HCT116 (cell line): ENCODE measurements around the gene KIR3DL2. TPM values are rescaled to one million over a fixed set of nuclear protein-coding genes. Genes with fewer than 3 reads are reported as not detected.

Source experiments
- ATAC-seq: fragments of 200-7000 bp; cut with Tn5 transposase; 2 replicates; pipeline ENCODE4 v1.9.1; 2020; ENCODE audit warnings: mild to moderate bottlenecking, moderate library complexity
- BruUV-seq: library from RNA; stranded (reverse); fragments of 400-500 nt; replicated peaks from 2 replicates; lab custom pipeline; 2021; lab: Mats Ljungman, UMichigan
- CTCF ChIA-PET: fragments of 300-600 bp; sonication (Branson Sonifier 250); formaldehyde crosslinking; loops from one replicate; lab custom pipeline; 2021; ENCODE audit warnings: antibody characterized with exemption; lab: Charles Lee
- POLR2A ChIA-PET: fragments of 300-600, 350-600 bp; sonication (Branson Sonifier 250); formaldehyde crosslinking; loops from one replicate; lab custom pipeline; 2021; ENCODE audit warnings: antibody characterized with exemption; lab: Charles Lee
- RAD21 ChIA-PET, 2 experiments: fragments of 300-600 bp; sonication (Branson Sonifier 250); formaldehyde crosslinking; loops; one replicate each; lab custom pipeline; 2023; ENCODE audit warnings: low total read pairs in 2 of 2; ENCODE audit not compliant: uncharacterized antibody in 2 of 2, unreplicated experiment in 2 of 2, low non-redundant PET in 1 of 2; lab: Charles Lee
- DNase-seq: peaks from one replicate; pipeline ENCODE4 v3.0.0-alpha.2; 2010; ENCODE audit warnings: low read depth, low spot score
- H2AFZ ChIP-seq: fragments of 200-600 bp; shearing (Covaris generic), sonication (generic); 2 replicates; pipeline ENCODE4 v1.6.1; 2017; ENCODE audit warnings: low read depth, mixed run types, mixed read lengths, antibody characterized with exemption, low read length; ENCODE audit not compliant: poor library complexity, severe bottlenecking
- H3K27ac ChIP-seq: 2 replicates; pipeline ENCODE4 v1.5.1; 2012; ENCODE audit warnings: low read depth, low read length
- H3K27me3 ChIP-seq: fragments of 200-600 bp; sonication (generic); 2 replicates; pipeline ENCODE4 v1.6.1; 2016; ENCODE audit warnings: mixed run types, low read length, mixed read lengths; ENCODE audit not compliant: insufficient read depth
- H3K36me3 ChIP-seq, 2 experiments: fragments of 200-500 bp in 1 of 2; fragments of 200-600 bp in 1 of 2; sonication (Bioruptor generic) in 1 of 2; sonication (generic) in 1 of 2; 2 replicates each; pipeline versions ENCODE4 v1.5.1 to v1.6.1; 2014 to 2016; ENCODE audit warnings: low read length in 2 of 2, inconsistent platforms in 1 of 2, mixed read lengths in 1 of 2, mixed run types in 1 of 2; ENCODE audit not compliant: insufficient read depth in 2 of 2, control insufficient read depth in 1 of 2
- H3K4me1 ChIP-seq, 2 experiments: fragments of 200-600 bp in 1 of 2; sonication (generic) in 1 of 2; 2 replicates each; pipeline versions ENCODE4 v1.5.1 to v1.6.1; 2012 to 2017; ENCODE audit warnings: low read length in 2 of 2, inconsistent platforms in 1 of 2, mild to moderate bottlenecking in 1 of 2, mixed read lengths in 1 of 2, mixed run types in 1 of 2, moderate library complexity in 1 of 2; ENCODE audit not compliant: insufficient read depth in 2 of 2, control insufficient read depth in 1 of 2
- H3K4me2 ChIP-seq: fragments of 200-600 bp; sonication (generic); 2 replicates; pipeline ENCODE4 v1.6.1; 2017; ENCODE audit warnings: mixed run types, low read length, mixed read lengths
- H3K4me3 ChIP-seq, 2 experiments: fragments of 200-600 bp in 1 of 2; sonication (generic) in 1 of 2; replicated peaks in 1 of 2; 2 replicates each; pipeline ENCODE4 v1.5.1; 2011 to 2016; ENCODE audit warnings: low read length in 2 of 2, control low read depth in 1 of 2, low read depth in 1 of 2, mild to moderate bottlenecking in 1 of 2, mixed read lengths in 1 of 2, mixed run types in 1 of 2
- H3K79me2 ChIP-seq: fragments of 200-600 bp; sonication (generic); 2 replicates; pipeline ENCODE4 v1.6.1; 2017; ENCODE audit warnings: mild to moderate bottlenecking, mixed run types, low read length, moderate library complexity, mixed read lengths; ENCODE audit not compliant: insufficient read depth
- H3K9ac ChIP-seq: fragments of 200-600 bp; sonication (generic); 2 replicates; pipeline ENCODE4 v1.6.1; 2016; ENCODE audit warnings: low read length, mixed read lengths
- H3K9me2 ChIP-seq: fragments of 200-600 bp; sonication (generic), shearing (Covaris generic); 2 replicates; pipeline ENCODE4 v1.6.1; 2017; ENCODE audit warnings: mixed run types, mild to moderate bottlenecking, moderate library complexity; ENCODE audit not compliant: insufficient read depth
- H3K9me3 ChIP-seq, 2 experiments: fragments of 200-500 bp in 1 of 2; fragments of 200-600 bp in 1 of 2; sonication (Bioruptor generic) in 1 of 2; sonication (generic) in 1 of 2; 2 replicates each; pipeline ENCODE4 v1.6.1; 2014 to 2017; ENCODE audit warnings: low read length in 2 of 2, mixed read lengths in 2 of 2, inconsistent platforms in 1 of 2, low read depth in 1 of 2, mild to moderate bottlenecking in 1 of 2, mixed run types in 1 of 2, moderate library complexity in 1 of 2; ENCODE audit not compliant: control insufficient read depth in 1 of 2, insufficient read depth in 1 of 2
- H4K20me1 ChIP-seq: fragments of 200-600 bp; sonication (generic), shearing (Covaris generic); 2 replicates; pipeline ENCODE4 v1.6.1; 2017; ENCODE audit warnings: mixed run types, mild to moderate bottlenecking, moderate library complexity; ENCODE audit not compliant: insufficient read depth
- CEBPB ChIP-seq: IDR thresholded peaks from 2 replicates; pipeline ENCODE4 v1.6.1; 2012; ENCODE audit warnings: low read depth
- CTCF ChIP-seq, 3 experiments: fragments of 200-600 bp in 1 of 3; sonication (generic) in 1 of 3; IDR thresholded peaks in 2 of 3; conservative IDR thresholded peaks in 1 of 3; 2 replicates each; pipeline ENCODE4 v1.5.1; 2012 to 2017; ENCODE audit warnings: low read depth in 2 of 3, low read length in 2 of 3, antibody characterized with exemption in 1 of 3, borderline replicate concordance in 1 of 3, control low read depth in 1 of 3, mild to moderate bottlenecking in 1 of 3, mixed read lengths in 1 of 3, mixed run types in 1 of 3, moderate library complexity in 1 of 3; ENCODE audit not compliant: insufficient read depth in 1 of 3
- EGR1 ChIP-seq: IDR thresholded peaks from 2 replicates; pipeline ENCODE4 v1.6.1; 2012; ENCODE audit warnings: low read depth
- EZH2 ChIP-seq: fragments of 200-600 bp; sonication (generic); IDR thresholded peaks from 2 replicates; pipeline ENCODE4 v1.6.1; 2017; ENCODE audit warnings: antibody characterized with exemption, mixed run types
- EZH2phosphoT487 ChIP-seq: fragments of 200-600 bp; IDR thresholded peaks from 2 replicates; pipeline ENCODE4 v1.6.1; 2018; ENCODE audit warnings: antibody characterized with exemption, borderline replicate concordance
- POLR2A ChIP-seq: IDR thresholded peaks from 2 replicates; pipeline ENCODE4 v1.7.0; 2011; ENCODE audit warnings: borderline replicate concordance; ENCODE audit not compliant: insufficient read depth, insufficient read length; ENCODE audit errors: extremely low read depth
- SIN3A ChIP-seq: IDR thresholded peaks from 2 replicates; pipeline ENCODE4 v1.6.1; 2012; ENCODE audit warnings: low read depth
- ZBTB33 ChIP-seq: IDR thresholded peaks from 2 replicates; pipeline ENCODE4 v1.6.1; 2011; ENCODE audit warnings: mild to moderate bottlenecking, low read length, moderate library complexity; ENCODE audit not compliant: insufficient replicate concordance; ENCODE audit errors: extremely low read depth
- ZNF274 ChIP-seq: fragments of 200-500 bp; sonication (Bioruptor generic); IDR thresholded peaks from 2 replicates; pipeline ENCODE4 v1.6.1; 2014; ENCODE audit warnings: mild to moderate bottlenecking, low read depth, low read length, inconsistent platforms
- intact Hi-C: fragments of 100-400 bp; cut with micrococcal nuclease; formaldehyde crosslinking; loops from 2 replicates; pipeline ENCODE4 v1.10.0; 2022
- total RNA-seq: library from RNA; stranded (reverse); gene quantifications from one replicate; pipeline ENCODE4 v1.2.1, GENCODE V29; 2021; ENCODE audit not compliant: unreplicated experiment

KIR3DL2 gene
- total RNA-seq, 1 experiment from 2014 or later: not detected

GRCh38 chr19:54888239-54888638 lies 38.0 kb downstream of the KIR3DL2 start:
- H3K36me3 ChIP-seq: no peaks in the 10 kb centered on the region
- H3K27ac ChIP-seq: no peak overlapping the region
- ChIA-PET CTCF (no interaction called here), RAD21 (no interaction called here), POLR2A (no interaction called here)
- H3K4me3 ChIP-seq: no peak overlapping the region
- H3K4me2 ChIP-seq: no peak overlapping the region
- TF ChIP-seq EZH2 (no peak), EZH2phosphoT487 (no peak), SIN3A (no peak), ZNF274 (no peak), POLR2A (no peak), ZBTB33 (no peak), CTCF (IDR thresholded peaks at IDR 0.05 in 2 of 3, conservative IDR thresholded peaks at IDR 0.05 in 1 of 3; ENCODE audit: borderline replicate concordance in 1 of 3, insufficient read depth in 1 of 3, low read depth in 2 of 3, low read length in 2 of 3) (no peak), CEBPB (no peak), EGR1 (no peak)
- H3K79me2 ChIP-seq: no peaks in the 10 kb centered on the region
- DNase-seq (no peak), ATAC-seq (no peak)
- H4K20me1 ChIP-seq: no peaks in the 10 kb centered on the region
- BruUV-seq: no TSS peak
- no peak overlapping the region for H3K9ac ChIP-seq
- no peaks in the 10 kb centered on the region for H3K9me2 ChIP-seq
- H3K27me3 ChIP-seq: no peaks in the 10 kb centered on the region
- H2AFZ ChIP-seq: no peak overlapping the region
- H3K9me3 ChIP-seq: no peaks in the 10 kb centered on the region
- peaks cover 1 to 2% of the 10 kb centered on the region in 2 experiments; a peak in 3 of 4 replicates for H3K4me1 ChIP-seq
- intact Hi-C loops: no loop called here
